Measurements from ENCODE around the gene PDHX.

DNA sequence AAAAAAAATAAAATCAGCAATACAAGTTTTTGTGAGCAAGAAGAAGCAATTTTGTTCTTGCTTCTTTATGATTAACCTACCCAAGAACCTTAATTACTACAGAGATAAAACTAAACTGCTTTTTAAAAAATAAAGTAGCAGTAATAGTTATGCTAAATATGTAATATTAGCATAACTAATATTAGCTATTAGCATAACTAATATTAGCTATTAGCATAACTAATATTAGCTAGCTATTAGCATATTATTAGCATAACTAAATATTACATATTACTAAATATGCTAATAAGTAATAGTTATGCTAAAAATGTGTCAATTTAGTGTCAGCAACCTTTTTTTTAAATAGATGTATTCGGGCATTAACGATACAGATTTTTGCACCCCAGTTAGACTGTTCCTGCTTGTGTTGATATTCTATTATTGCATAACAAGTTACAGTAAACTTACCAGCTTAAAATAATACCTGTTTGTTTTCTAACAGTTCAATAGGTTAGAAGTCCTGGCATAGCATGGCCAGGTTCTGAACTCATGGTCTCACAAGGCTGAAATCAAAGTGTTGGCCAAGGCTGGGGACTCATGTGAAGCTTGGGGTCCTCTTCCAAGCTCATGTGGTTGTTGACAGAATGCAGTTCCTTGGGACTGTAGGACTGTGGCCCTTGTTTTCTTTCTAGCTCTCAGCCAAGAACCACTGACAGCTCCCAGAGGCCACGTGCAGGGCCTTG is 48.4 kb downstream of the PDHX start:
- TF ChIP-seq, protein P1, sequence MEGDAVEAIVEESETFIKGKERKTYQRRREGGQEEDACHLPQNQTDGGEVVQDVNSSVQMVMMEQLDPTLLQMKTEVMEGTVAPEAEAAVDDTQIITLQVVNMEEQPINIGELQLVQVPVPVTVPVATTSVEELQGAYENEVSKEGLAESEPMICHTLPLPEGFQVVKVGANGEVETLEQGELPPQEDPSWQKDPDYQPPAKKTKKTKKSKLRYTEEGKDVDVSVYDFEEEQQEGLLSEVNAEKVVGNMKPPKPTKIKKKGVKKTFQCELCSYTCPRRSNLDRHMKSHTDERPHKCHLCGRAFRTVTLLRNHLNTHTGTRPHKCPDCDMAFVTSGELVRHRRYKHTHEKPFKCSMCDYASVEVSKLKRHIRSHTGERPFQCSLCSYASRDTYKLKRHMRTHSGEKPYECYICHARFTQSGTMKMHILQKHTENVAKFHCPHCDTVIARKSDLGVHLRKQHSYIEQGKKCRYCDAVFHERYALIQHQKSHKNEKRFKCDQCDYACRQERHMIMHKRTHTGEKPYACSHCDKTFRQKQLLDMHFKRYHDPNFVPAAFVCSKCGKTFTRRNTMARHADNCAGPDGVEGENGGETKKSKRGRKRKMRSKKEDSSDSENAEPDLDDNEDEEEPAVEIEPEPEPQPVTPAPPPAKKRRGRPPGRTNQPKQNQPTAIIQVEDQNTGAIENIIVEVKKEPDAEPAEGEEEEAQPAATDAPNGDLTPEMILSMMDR (IDR thresholded peaks at IDR 0.05), result no peak
- TF ChIP-seq SIN3A (IDR thresholded peaks at IDR 0.05; ENCODE audit: borderline replicate concordance, insufficient read depth, low read depth, low read length) (no peak), POLR2AphosphoS5 (IDR thresholded peaks at IDR 0.05; ENCODE audit: low read depth, low read length) (no peak), REST (IDR thresholded peaks at IDR 0.05; ENCODE audit: insufficient read depth in 1 of 2, low read depth in 2 of 2, low read length in 1 of 2) (no peak), TCF7L2 (IDR thresholded peaks at IDR 0.05; ENCODE audit: low read depth, low read length) (no peak)

Data from Panc1 (cell line).